GM12891 (cell line): ENCODE results near the gene DNAH5.

Experiments used
- PAX5 ChIP-seq: IDR thresholded peaks from 2 replicates; pipeline ENCODE4 v1.6.1; 2011; ENCODE audit warnings: low read length, moderate library complexity, mild to moderate bottlenecking; ENCODE audit not compliant: insufficient read depth, severe bottlenecking
- POLR2A ChIP-seq: IDR thresholded peaks from 2 replicates; pipeline ENCODE4 v1.6.1; 2011; ENCODE audit warnings: low read depth, low read length, control low read depth
- POLR2AphosphoS5 ChIP-seq: IDR thresholded peaks from 2 replicates; pipeline ENCODE4 v1.6.1; 2011; ENCODE audit warnings: low read depth, low read length, control low read depth
- POU2F2 ChIP-seq: IDR thresholded peaks from 2 replicates; pipeline ENCODE4 v1.6.1; 2011; ENCODE audit warnings: low read depth, mild to moderate bottlenecking, control low read depth, low read length, moderate library complexity
- SPI1 ChIP-seq: IDR thresholded peaks from 2 replicates; pipeline ENCODE4 v1.6.1; 2011; ENCODE audit warnings: low read depth, low read length, control low read depth
- TAF1 ChIP-seq: IDR thresholded peaks from 2 replicates; pipeline ENCODE4 v1.6.1; 2011; ENCODE audit warnings: low read depth, low read length, control low read depth

DNA sequence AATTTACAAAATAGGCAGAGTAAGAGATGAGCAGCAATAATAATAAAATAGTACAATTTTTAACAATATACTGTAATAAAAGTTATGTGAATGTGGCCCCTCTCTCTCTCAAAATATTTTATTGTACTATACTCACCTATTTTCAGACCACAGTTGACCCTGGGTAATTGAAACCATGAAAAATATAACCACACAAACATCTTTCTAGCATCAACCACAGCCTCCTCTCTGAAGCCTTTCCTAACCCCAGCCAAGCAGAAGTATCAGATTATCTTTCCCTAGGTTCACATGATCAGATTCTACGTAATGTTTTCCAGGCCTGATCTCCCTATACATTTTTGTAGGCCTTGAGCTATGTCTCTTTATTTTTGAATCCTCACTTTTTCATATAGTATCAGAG, 35.2 kb downstream of the DNAH5 start:
- TF ChIP-seq POLR2AphosphoS5: no peak
- TF ChIP-seq POLR2A: no peak
- TF ChIP-seq PAX5: no peak
- TF ChIP-seq POU2F2: no peak
- TF ChIP-seq TAF1: no peak
- TF ChIP-seq SPI1: no peak
